ENCODE measurements around the gene PDZD2. TPM values are rescaled to one million over a fixed set of nuclear protein-coding genes. Genes with fewer than 3 reads are reported as not detected.
A peak's percentile ranks its signal among the peaks of the same experiment; 100 is the strongest.

PDZD2 gene
- total RNA-seq, 1 donor from 2014 or later: 42.7 TPM

- H3K4me3 ChIP-seq: no peak overlapping the region
- no peaks in the 10 kb centered on the region for H3K36me3 ChIP-seq
- H3K27me3 ChIP-seq: no peaks in the 10 kb centered on the region
- intact Hi-C loops (cut with DNase I): no loop called here
- DNase-seq (ENCODE audit: extremely low spot score in 2 of 2): no peak
- no peaks in the 10 kb centered on the region for H3K9me3 ChIP-seq
- TF ChIP-seq POLR2AphosphoS5 (IDR thresholded peaks at IDR 0.05; ENCODE audit: insufficient read depth in 1 of 2, low read depth in 1 of 2): no peak
- no peak for TF ChIP-seq POLR2A (IDR thresholded peaks at IDR 0.05)
- TF ChIP-seq CTCF (IDR thresholded peaks at IDR 0.05): no peak
- H3K4me1 ChIP-seq: peaks cover under 1% of the 10 kb centered on the region
- H3K27ac ChIP-seq: no peak overlapping the region
Measured at GRCh38 chr5:31957151-31957550, 318.2 kb downstream of the PDZD2 start.

GRCh38 chr5:31962351-31962751, 323.4 kb downstream of the PDZD2 start:
- H3K27ac ChIP-seq: peak overlapping the region; percentile 42
- DNase-seq (ENCODE audit: extremely low spot score in 2 of 2): no peak
- H3K4me3 ChIP-seq: no peak overlapping the region
- H3K9me3 ChIP-seq: no peaks in the 10 kb centered on the region
- peaks cover 24% of the 10 kb centered on the region for H3K4me1 ChIP-seq
- H3K36me3 ChIP-seq: no peaks in the 10 kb centered on the region
- no peaks in the 10 kb centered on the region for H3K27me3 ChIP-seq
- TF ChIP-seq POLR2AphosphoS5 (IDR thresholded peaks at IDR 0.05; ENCODE audit: insufficient read depth in 1 of 2, low read depth in 1 of 2) (no peak), CTCF (IDR thresholded peaks at IDR 0.05) (no peak), POLR2A (IDR thresholded peaks at IDR 0.05) (no peak)
- intact Hi-C loops (cut with DNase I): no loop called here

GRCh38 chr5:31962871-31963307, 324.0 kb downstream of the PDZD2 start:
- intact Hi-C loops (cut with DNase I): no loop called here
- H3K4me3 ChIP-seq: no peak overlapping the region

GRCh38 chr5:31963358-31964006, 324.6 kb downstream of the PDZD2 start:
- no peaks in the 10 kb centered on the region for H3K36me3 ChIP-seq
- TF ChIP-seq POLR2A (IDR thresholded peaks at IDR 0.05) (no peak), CTCF (IDR thresholded peaks at IDR 0.05) (no peak), POLR2AphosphoS5 (IDR thresholded peaks at IDR 0.05; ENCODE audit: insufficient read depth in 1 of 2, low read depth in 1 of 2) (no peak)
- no peaks in the 10 kb centered on the region for H3K27me3 ChIP-seq
- H3K27ac ChIP-seq: peak overlapping the region; percentile 42
- DNase-seq (ENCODE audit: extremely low spot score in 2 of 2): no peak
- intact Hi-C loops (cut with DNase I): no loop called here
- peaks cover 24% of the 10 kb centered on the region for H3K4me1 ChIP-seq
- no peak overlapping the region for H3K4me3 ChIP-seq
- H3K9me3 ChIP-seq: no peaks in the 10 kb centered on the region

More at GRCh38 chr5:31962871-31963307, 324.0 kb downstream of the PDZD2 start:
- Histone ChIP-seq H3K27me3 (no peaks in the 10 kb centered on the region), H3K9me3 (no peaks in the 10 kb centered on the region), H3K4me1 (peaks cover 24% of the 10 kb centered on the region), H3K27ac (peak overlapping the region; percentile 42), H3K36me3 (no peaks in the 10 kb centered on the region)
- TF ChIP-seq POLR2A (IDR thresholded peaks at IDR 0.05) (no peak), POLR2AphosphoS5 (IDR thresholded peaks at IDR 0.05; ENCODE audit: insufficient read depth in 1 of 2, low read depth in 1 of 2) (no peak), CTCF (IDR thresholded peaks at IDR 0.05) (no peak)
- no peak for DNase-seq (ENCODE audit: extremely low spot score in 2 of 2)

GRCh38 chr5:31964007-31964360, 325.1 kb downstream of the PDZD2 start:
- Histone ChIP-seq H3K9me3 (no peaks in the 10 kb centered on the region), H3K27me3 (no peaks in the 10 kb centered on the region), H3K27ac (no peak overlapping the region), H3K4me1 (peaks cover 24% of the 10 kb centered on the region), H3K4me3 (no peak overlapping the region), H3K36me3 (no peaks in the 10 kb centered on the region)
- no peak for DNase-seq (ENCODE audit: extremely low spot score in 2 of 2)
- intact Hi-C loops (cut with DNase I): no loop called here
- TF ChIP-seq POLR2AphosphoS5 (IDR thresholded peaks at IDR 0.05; ENCODE audit: insufficient read depth in 1 of 2, low read depth in 1 of 2) (no peak), POLR2A (IDR thresholded peaks at IDR 0.05) (no peak), CTCF (IDR thresholded peaks at IDR 0.05) (no peak)

Data from vagina (tissue), 2 donors.